Nephron progenitor cell (in vitro differentiated cells): ENCODE measurements around the gene DNMT3B.
A peak's percentile ranks its signal among the peaks of the same experiment; 100 is the strongest.

Experiments
- DNase-seq: peaks from one replicate; pipeline ENCODE4 v3.0.0; 2021
- H3K27ac Mint-ChIP-seq: 2 replicates; pipeline ENCODE4 v1.8.0; 2021; ENCODE audit warnings: mild to moderate bottlenecking, moderate library complexity, mixed read lengths
- H3K27me3 Mint-ChIP-seq: 2 replicates; pipeline ENCODE4 v1.8.0; 2021; ENCODE audit warnings: mild to moderate bottlenecking, low read depth, mixed read lengths; ENCODE audit not compliant: poor library complexity
- H3K36me3 Mint-ChIP-seq: 2 replicates; pipeline ENCODE4 v1.8.0; 2021; ENCODE audit warnings: low read depth, mixed read lengths
- H3K4me1 Mint-ChIP-seq: 2 replicates; pipeline ENCODE4 v1.8.0; 2021; ENCODE audit warnings: mixed read lengths
- H3K4me3 Mint-ChIP-seq: 2 replicates; pipeline ENCODE4 v1.8.0; 2021; ENCODE audit warnings: mild to moderate bottlenecking, moderate library complexity, mixed read lengths
- H3K9me3 Mint-ChIP-seq: 2 replicates; pipeline ENCODE4 v1.8.0; 2021; ENCODE audit warnings: mild to moderate bottlenecking, moderate library complexity, mixed read lengths
- TF ChIP-seq, protein P1 (sequence below): fragments of 200-600 bp; sonication (generic); IDR thresholded peaks from 2 replicates; pipeline ENCODE4 v1.5.0; 2021; ENCODE audit warnings: antibody characterized with exemption

The DNMT3B gene

DNA sequence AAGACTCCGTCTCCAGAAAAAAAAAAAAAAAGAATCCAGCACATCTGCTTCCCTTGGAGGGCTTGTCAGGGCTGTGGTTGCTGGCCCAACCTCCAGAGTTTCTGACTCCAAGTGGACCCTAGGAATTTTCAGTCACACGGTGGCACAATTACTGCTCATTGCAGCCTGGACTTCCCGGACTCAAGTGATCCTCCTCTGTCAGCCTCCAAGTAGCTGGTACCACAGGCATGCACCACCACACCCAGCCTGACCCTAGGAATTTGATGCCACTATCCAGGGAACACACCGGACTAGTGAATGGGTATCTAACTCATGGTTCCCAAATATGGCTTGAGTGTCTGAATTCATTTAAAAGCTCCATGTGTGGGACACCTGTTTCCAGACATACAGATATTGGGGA, 47.7 kb downstream of the DNMT3B start:
- Mint-ChIP-seq H3K4me3 (no peak overlapping the region), H3K36me3 (peaks cover 30% of the 10 kb centered on the region), H3K4me1 (peaks cover 52% of the 10 kb centered on the region), H3K9me3 (no peaks in the 10 kb centered on the region), H3K27me3 (no peaks in the 10 kb centered on the region), H3K27ac (no peak overlapping the region)
- TF ChIP-seq, protein P1, sequence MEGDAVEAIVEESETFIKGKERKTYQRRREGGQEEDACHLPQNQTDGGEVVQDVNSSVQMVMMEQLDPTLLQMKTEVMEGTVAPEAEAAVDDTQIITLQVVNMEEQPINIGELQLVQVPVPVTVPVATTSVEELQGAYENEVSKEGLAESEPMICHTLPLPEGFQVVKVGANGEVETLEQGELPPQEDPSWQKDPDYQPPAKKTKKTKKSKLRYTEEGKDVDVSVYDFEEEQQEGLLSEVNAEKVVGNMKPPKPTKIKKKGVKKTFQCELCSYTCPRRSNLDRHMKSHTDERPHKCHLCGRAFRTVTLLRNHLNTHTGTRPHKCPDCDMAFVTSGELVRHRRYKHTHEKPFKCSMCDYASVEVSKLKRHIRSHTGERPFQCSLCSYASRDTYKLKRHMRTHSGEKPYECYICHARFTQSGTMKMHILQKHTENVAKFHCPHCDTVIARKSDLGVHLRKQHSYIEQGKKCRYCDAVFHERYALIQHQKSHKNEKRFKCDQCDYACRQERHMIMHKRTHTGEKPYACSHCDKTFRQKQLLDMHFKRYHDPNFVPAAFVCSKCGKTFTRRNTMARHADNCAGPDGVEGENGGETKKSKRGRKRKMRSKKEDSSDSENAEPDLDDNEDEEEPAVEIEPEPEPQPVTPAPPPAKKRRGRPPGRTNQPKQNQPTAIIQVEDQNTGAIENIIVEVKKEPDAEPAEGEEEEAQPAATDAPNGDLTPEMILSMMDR, result no peak
- DNase-seq, result no peak

DNA sequence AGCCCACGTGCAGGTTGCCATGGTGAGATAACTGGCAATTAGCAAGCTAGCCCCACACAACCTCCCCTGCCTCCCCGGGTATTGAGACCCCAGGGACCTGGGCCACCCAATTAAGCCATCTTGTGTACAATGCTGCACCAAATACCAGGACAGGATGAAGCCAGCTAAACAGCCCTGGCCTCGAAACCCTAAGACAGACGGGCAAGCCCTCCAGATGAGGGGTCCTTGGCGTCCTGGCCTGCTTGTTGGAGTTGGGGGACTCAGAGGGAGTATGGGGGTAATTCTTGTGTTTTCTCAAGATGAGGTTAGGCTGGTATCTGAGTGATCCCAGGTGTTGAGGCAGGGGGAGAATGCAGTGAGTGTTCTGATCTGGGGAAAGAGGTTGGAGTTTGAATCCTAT, 48.8 kb downstream of the DNMT3B start:
- Mint-ChIP-seq H3K27ac (no peak overlapping the region), H3K27me3 (no peaks in the 10 kb centered on the region), H3K36me3 (peaks cover 20% of the 10 kb centered on the region), H3K4me3 (no peak overlapping the region), H3K9me3 (no peaks in the 10 kb centered on the region), H3K4me1 (peaks cover 42% of the 10 kb centered on the region)
- no peak for DNase-seq
- TF ChIP-seq, protein P1, result no peak

DNA sequence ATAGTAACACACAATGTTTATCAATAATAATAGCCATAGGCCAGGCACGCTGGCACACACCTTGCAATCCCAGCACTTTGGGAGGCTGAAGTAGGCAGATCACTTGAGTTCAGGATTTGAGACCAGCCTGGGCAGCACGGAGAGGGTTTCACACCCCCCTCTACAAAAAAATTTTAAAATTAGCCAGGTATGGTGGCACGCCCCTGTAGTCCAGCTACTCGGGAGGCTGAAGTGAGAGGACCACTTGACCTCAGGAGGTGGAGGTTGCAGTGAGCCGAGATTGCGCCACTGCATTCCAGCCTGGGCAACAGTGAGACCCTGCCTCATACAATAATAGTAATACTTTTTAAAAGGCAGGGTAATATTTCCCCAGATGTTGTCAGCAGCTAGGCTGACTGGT, 49.7 kb downstream of the DNMT3B start:
- no peak for DNase-seq
- TF ChIP-seq, protein P1, result no peak
- Mint-ChIP-seq H3K4me3 (no peak overlapping the region), H3K4me1 (peaks cover 32% of the 10 kb centered on the region), H3K36me3 (peaks cover 12% of the 10 kb centered on the region), H3K9me3 (no peaks in the 10 kb centered on the region), H3K27ac (no peak overlapping the region), H3K27me3 (no peaks in the 10 kb centered on the region)

DNA sequence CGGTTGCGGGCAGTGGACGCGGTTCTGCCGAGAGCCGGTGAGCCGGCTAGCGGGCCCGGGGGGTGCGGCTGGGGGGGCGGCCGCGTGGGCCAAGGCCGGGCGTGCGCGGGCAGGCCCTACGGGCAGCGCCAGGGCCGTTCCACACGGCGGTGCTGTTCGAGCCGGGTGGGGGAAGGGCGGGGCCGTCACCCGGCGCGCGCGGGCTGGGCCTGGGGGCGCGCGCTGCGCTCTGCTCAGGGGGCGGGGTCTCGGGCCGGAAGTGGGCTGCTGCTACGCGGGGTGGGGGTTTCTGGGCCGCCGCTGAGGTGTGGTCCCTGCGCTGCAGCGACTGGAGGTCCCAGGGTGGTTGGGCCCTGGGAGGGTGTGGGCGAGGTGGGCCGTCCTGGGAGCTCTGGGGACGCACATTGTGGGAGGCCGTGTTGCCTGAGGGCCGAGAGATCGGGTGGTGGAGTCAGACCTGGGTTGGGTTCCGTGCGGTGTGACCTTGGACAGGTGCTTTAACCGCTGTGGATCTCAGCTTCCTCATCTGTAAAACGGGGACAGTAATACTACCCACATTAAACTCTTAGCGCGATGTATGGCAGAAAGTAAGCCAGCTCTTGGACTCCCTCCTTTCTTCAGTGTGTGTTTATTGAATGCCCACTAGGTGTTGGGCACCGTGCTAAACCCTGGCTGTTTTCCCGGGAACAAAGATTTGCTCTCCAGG, 58.0 kb downstream of the DNMT3B start:
- peak; percentile 94 for DNase-seq
- Mint-ChIP-seq H3K9me3 (no peaks in the 10 kb centered on the region), H3K4me3 (peak overlapping the region; percentile 90), H3K36me3 (peaks cover 8% of the 10 kb centered on the region), H3K27me3 (peaks cover 8% of the 10 kb centered on the region), H3K4me1 (peaks cover 37% of the 10 kb centered on the region), H3K27ac (peak overlapping the region; percentile 61)
- TF ChIP-seq, protein P1, result no peak

DNA sequence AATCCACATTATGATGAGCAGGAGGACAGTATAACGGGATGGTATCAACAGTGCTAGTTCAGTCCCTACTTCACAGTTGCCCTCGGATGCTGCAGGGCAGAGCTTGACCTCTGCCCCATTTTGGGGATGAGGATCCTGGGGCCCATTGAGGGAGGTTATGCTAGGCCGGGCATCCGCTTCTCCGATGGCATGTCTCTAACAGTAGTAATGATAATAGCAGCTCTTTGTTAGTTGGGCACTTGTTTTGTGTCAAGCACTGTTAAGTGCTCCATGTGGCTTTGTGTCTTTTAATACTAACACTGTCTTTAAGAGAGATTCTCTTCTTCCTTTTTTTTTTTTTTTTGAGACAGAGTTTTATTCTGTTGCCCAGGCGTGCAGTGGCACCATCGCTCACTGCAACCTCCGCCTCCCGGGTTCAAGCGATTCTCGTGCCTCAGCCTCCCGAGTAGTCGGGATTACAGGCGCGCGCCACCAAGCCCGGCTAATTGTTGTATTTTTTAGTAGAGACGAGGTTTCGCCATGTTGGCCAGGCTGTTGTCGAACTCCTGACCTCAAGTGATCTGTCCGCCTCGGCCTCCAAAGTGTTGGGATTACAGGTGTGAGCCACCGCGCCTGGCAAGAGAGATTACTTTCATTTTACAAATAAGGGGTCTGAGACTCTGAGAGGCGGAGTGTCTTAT, 58.7 kb downstream of the DNMT3B start:
- H3K4me1 Mint-ChIP-seq, result peaks cover 37% of the 10 kb centered on the region

More for the DNA sequence above, 58.7 kb downstream of the DNMT3B start:
- H3K36me3 Mint-ChIP-seq, result peaks cover 14% of the 10 kb centered on the region
- H3K9me3 Mint-ChIP-seq, result no peaks in the 10 kb centered on the region
- DNase-seq, result no peak
- peak overlapping the region; percentile 90 for H3K4me3 Mint-ChIP-seq
- peaks cover 8% of the 10 kb centered on the region for H3K27me3 Mint-ChIP-seq
- TF ChIP-seq, protein P1, result no peak
- H3K27ac Mint-ChIP-seq, result peak overlapping the region; percentile 61
